NCI-H2196 (cell line): ENCODE data around the gene STBD1.
"Not testable (repeated sequence)": the region's sequence is repeated elsewhere in the genome, so short reads cannot be mapped to it uniquely, and the experiment has no call there.

Experiments
- DNase-seq: peaks from one replicate; lab custom pipeline; 2025; ENCODE audit not compliant: unreplicated experiment; lab: John Stamatoyannopoulos, UW

STBD1 gene

DNA sequence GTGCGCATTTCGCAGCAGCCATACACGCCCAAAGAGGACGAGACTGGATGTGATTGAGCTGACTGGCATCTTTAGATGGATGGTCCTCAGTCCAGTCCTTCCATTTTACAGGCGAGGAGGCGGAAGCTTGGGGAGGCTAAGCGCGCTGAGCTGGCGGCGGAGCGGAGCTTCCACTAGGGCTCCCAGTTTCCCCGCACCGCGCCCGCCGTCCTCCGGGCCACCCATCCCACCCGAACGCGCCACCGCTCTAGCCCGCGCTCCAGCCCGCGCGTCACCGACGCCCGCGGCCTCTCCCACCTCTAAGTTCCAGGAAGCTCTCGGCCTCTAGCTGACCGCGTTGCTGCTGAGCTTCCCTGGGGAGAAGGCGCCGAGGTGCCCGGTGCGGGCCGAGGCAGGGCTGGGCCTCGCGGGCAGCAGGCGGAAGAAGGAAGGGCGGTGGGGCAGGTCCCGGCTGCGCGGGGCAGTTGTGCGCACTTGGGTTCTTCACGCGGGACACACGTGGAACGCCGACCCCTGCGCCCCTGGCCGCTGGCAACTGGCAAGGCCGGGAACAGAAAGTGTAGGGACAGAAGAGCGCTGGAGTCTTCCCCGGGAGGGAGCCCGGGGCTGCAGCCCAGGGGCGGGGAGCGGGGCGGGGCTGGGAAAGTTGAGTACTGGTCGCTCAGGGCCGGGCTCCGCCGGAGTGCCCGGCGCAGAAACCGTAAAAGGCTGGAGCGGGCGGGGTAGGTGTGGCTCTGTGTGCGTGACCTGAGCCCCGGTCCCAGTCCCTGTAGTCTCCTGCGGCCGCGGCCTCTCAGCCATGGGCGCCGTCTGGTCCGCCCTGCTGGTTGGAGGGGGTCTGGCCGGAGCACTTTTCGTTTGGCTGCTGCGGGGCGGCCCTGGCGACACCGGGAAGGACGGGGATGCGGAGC lies at the start of gene STBD1:
STBD1 (plus strand) TSS at position 763 of the 911 bp plus-strand sequence; CDS start at position 800, 37 bp downstream.
- peak; percentile 19 for DNase-seq

- DNase-seq, result no peak
These were observed 49.6 kb upstream of the STBD1 start for GRCh38 chr4:76256968-76257367.

GRCh38 chr4:76257824-76258223 lies 48.7 kb upstream of the STBD1 start:
- no peak for DNase-seq

- no peak for DNase-seq
These were observed 46.0 kb upstream of the STBD1 start for GRCh38 chr4:76260571-76260970.

DNA sequence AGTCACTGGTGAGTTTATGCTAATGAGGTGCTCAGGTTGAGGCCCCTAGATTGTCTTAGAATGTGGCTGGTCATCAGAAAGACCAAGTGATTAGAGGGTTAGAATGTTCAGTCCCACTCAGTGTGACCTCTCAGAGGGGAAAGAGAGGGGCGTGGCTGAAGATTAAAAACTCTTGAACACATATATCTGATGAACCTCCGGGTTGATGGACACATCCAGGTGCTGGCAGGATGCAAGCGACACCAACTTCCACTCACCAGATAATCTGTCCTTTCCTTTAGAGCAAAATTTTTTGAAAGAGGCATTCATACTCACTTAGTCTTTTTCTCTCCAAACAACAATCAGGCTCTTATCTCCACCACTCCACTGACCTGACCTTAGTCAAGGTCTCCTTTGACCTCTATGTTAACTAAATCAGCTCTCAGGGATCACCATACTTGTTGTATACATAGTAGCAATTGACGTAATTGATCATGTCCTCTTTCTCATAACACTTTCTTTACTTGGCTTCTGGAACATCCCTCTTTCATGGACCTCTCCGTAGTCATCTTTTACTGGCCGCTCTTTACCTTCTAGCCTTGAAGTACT lies 40.8 kb upstream of the STBD1 start:
- DNase-seq, result no peak

DNA sequence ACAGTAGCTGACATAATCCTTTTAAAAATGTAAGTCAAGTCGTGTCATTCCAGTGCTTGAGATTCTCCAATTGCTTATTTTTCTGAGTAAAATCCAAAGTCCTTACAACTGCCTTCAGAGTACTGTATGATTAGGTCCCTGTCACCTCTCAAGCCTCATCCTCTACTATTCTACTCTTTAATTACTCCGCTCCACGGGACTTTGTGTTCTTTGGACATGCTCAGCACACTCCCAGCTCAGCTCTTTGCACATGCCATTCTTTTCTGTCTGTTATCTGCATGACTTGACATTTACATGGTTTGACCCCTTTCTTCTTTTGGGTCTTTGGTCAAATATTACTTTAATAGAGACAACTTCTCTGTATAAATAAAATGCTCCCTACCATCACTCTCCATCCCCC lies 39.9 kb upstream of the STBD1 start:
- no peak for DNase-seq

- no peak for DNase-seq
These were observed 38.7 kb upstream of the STBD1 start for GRCh38 chr4:76267811-76268210.

DNA sequence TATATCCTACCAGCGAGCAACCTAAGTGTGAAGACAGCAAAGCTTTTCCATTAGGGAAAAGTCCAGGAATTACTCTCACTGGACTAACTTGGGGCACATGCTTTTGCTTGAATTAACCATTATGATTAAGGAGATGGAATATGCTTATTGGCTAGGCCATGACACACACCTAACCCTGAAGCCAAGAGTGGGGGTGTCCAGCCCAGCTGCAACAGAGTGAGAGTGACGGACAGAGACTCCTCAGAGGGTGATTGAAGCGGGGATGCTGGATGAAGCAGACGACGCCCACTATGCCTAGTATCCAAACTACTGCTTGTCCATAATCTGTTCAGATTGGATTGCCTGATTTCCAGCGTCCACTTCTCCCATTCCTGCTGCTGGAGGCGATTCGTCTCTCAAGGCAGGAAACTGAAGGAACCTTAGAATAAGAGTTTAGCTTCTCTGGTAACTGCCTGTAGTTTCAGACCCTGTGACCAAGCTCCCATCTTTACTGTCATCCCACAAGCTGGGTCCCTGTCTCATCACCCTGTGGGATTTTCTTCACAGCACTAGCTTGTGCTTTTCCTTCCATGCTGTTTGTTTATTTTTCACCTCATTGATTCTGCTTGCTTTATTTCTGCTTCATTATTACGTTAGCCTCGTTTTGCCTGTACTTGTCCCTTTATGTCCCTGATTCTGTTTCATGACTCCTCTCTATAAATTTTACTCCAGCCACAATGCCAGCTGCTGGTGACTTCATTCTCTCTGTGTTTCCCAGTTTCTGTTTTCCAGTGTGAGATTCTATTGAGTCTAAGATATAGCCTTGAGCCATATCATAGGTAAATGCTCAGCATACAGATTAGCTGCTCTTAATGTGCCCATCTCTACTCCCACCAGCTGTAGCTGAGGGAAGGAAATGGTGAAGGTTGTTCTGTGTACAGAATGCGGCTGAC lies 36.0 kb upstream of the STBD1 start:
- DNase-seq, result no peak

GRCh38 chr4:76271248-76271647 lies 35.3 kb upstream of the STBD1 start:
- DNase-seq, result no peak

- no peak for DNase-seq
These were observed 34.5 kb upstream of the STBD1 start for GRCh38 chr4:76272073-76272472.

DNA sequence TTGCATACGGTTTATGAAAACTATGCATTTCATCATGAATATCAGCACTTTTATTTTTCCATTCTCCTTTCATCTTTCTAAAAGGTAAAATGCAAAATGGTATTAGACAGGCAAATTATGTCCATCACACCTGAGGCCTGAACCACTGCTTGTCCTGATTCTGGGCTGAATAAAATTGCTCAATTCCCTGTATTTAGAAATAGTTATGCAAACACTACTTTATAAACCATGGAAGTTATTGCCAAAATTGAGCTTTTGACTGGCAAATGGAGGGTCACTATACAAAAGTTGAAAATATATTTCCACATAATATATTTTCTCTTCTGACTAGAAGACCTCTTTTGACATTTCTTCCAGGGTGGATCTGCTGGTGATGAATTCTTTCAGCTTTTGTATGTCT lies 34.0 kb upstream of the STBD1 start:
- DNase-seq, result no peak

GRCh38 chr4:76272999-76273398 lies 33.5 kb upstream of the STBD1 start:
- DNase-seq, result no peak

- DNase-seq, result no peak
These were observed 30.9 kb upstream of the STBD1 start for GRCh38 chr4:76275486-76276124.

GRCh38 chr4:76276813-76277212 lies 29.7 kb upstream of the STBD1 start:
- no peak for DNase-seq

- no peak for DNase-seq
These were observed 28.9 kb upstream of the STBD1 start for GRCh38 chr4:76277667-76278066.

DNA sequence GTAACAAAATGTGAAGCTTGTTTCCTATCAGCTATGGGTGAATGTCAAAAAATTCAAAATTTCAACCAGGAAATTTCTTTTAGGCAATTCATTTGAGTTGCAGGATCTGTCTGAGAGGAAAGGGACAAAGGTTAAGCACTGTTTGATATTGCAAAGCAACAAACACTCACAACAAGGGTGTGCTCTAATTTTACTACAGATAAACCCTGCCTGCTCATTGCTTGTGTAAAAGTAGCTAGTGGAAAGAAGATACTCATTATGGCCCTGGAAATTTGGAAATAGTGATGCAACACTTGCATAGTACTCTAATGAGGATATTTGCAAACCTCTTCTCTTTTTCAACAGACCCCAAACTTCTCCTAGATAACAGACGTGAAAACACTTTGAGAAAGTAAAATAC lies 27.9 kb upstream of the STBD1 start:
- DNase-seq, result no peak

GRCh38 chr4:76279462-76279861 lies 27.1 kb upstream of the STBD1 start:
- no peak for DNase-seq

GRCh38 chr4:76280488-76281441 lies 25.8 kb upstream of the STBD1 start:
- DNase-seq, result no peak

DNA sequence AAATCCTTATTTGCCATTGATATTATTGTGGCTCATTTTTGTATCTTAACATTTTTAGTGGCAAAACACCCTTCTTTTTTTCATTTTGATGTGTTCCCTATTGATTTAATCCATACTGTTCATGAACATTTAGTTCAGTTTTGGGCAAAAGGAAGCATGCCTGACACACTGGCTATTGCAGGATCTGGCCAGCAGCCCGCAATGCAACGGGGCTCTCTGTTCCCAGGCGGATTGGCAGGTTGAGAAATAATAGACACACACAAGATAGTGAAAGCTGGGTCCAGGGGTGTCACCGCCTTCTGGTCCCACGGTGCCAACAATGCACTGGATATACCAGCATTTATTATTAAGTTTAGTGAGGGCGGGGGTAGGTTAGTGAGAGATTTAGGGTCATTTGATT lies 24.9 kb upstream of the STBD1 start:
- not testable (repeated sequence) for DNase-seq
